T-helper 22 cell (primary cell): ENCODE measurements around the gene MAP3K2.
A peak's percentile ranks its signal among the peaks of the same experiment; 100 is the strongest.

Source experiments
- DNase-seq: peaks from one replicate; pipeline ENCODE4 v3.0.0-alpha.2; 2020; ENCODE audit warnings: low read depth

MAP3K2 gene

GRCh38 chr2:127387655-127388422 is at the start of gene MAP3K2:
MAP3K2 (minus strand) TSS chr2:127387975; CDS start chr2:127343129, 44,846 bp downstream.
- peak; percentile 91 for DNase-seq

- DNase-seq = no peak
Measured at GRCh38 chr2:127437056-127437455, 49.3 kb upstream of the MAP3K2 start.

GRCh38 chr2:127434515-127434914 is 46.7 kb upstream of the MAP3K2 start:
- DNase-seq = no peak

- DNase-seq = no peak
Measured at GRCh38 chr2:127431408-127432023, 43.7 kb upstream of the MAP3K2 start.

GRCh38 chr2:127429844-127430425 is 42.2 kb upstream of the MAP3K2 start:
- no peak for DNase-seq

GRCh38 chr2:127429291-127429690 is 41.5 kb upstream of the MAP3K2 start:
- DNase-seq = no peak

- no peak for DNase-seq
Measured at GRCh38 chr2:127428815-127429109, 41.0 kb upstream of the MAP3K2 start.

GRCh38 chr2:127428057-127428814 is 40.5 kb upstream of the MAP3K2 start:
- DNase-seq = no peak

GRCh38 chr2:127427376-127428056 is 39.7 kb upstream of the MAP3K2 start:
- DNase-seq = no peak

GRCh38 chr2:127426501-127427354 is 39.0 kb upstream of the MAP3K2 start:
- no peak for DNase-seq

- DNase-seq = no peak
Measured at GRCh38 chr2:127425540-127426490, 38.0 kb upstream of the MAP3K2 start.

GRCh38 chr2:127424598-127425520 is 37.1 kb upstream of the MAP3K2 start:
- DNase-seq = no peak

- no peak for DNase-seq
Measured at GRCh38 chr2:127423880-127424279, 36.1 kb upstream of the MAP3K2 start.

GRCh38 chr2:127423478-127423843 is 35.7 kb upstream of the MAP3K2 start:
- DNase-seq = no peak

GRCh38 chr2:127422559-127423477 is 35.0 kb upstream of the MAP3K2 start:
- peak; percentile 17 for DNase-seq

GRCh38 chr2:127421871-127422558 is 34.2 kb upstream of the MAP3K2 start:
- no peak for DNase-seq

GRCh38 chr2:127421116-127421800 is 33.5 kb upstream of the MAP3K2 start:
- DNase-seq = no peak
